ENCODE measurements around the gene CYP4F8. TPM values are rescaled to one million over a fixed set of nuclear protein-coding genes. Genes with fewer than 3 reads are reported as not detected.

CYP4F8 gene
- total RNA-seq, 4 donors from 2014 or later, result not detected

DNA sequence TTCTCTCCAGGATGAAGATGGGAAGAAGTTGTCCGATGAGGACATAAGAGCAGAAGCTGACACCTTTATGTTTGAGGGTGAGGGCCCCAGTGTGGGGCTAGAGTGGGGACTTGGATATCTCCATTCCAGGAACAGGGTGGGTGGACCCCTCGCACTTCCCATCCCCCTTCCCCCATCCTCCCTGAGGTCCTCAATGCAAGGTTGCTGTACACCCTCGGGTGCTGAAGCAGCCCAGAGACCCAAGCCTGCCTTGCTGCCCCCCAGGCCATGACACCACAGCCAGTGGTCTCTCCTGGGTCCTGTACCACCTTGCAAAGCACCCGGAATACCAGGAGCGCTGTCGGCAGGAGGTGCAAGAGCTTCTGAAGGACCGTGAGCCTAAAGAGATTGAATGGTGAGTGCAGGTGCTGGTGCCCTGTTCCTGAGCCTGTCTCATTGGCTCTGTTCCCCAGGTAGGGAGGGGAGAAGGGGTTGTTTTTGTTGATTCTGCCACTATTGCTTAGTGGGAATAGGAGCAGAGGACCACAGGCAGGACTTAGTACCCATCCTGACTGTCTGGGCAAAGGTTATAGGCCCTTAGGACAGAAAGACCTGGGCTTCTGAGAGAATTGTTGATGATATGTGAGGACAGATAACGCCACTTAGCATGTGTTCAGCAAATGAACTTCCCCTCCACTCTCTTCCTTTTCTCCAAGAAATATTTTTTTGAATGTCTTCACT lies 37.7 kb downstream of the CYP4F8 start:
- Histone ChIP-seq H3K4me3 (no peak overlapping the region), H3K9me3 (no peaks in the 10 kb centered on the region), H3K36me3 (no peaks in the 10 kb centered on the region), H3K4me1 (no peaks in the 10 kb centered on the region), H3K27ac (no peak overlapping the region), H3K27me3 (no peaks in the 10 kb centered on the region)
- TF ChIP-seq, protein P1, sequence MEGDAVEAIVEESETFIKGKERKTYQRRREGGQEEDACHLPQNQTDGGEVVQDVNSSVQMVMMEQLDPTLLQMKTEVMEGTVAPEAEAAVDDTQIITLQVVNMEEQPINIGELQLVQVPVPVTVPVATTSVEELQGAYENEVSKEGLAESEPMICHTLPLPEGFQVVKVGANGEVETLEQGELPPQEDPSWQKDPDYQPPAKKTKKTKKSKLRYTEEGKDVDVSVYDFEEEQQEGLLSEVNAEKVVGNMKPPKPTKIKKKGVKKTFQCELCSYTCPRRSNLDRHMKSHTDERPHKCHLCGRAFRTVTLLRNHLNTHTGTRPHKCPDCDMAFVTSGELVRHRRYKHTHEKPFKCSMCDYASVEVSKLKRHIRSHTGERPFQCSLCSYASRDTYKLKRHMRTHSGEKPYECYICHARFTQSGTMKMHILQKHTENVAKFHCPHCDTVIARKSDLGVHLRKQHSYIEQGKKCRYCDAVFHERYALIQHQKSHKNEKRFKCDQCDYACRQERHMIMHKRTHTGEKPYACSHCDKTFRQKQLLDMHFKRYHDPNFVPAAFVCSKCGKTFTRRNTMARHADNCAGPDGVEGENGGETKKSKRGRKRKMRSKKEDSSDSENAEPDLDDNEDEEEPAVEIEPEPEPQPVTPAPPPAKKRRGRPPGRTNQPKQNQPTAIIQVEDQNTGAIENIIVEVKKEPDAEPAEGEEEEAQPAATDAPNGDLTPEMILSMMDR (IDR thresholded peaks at IDR 0.05 in 4 of 5, conservative IDR thresholded peaks at IDR 0.05 in 1 of 5), result no peak
- no peak for TF ChIP-seq POLR2A (IDR thresholded peaks at IDR 0.05)
- intact Hi-C loops (cut with DNase I; ENCODE audit: low total_unique reads) (no loop called here), in situ Hi-C loops (cut with MboI; ENCODE audit: low sequenced_read_pairs in 4 of 4) (no loop called here)
- no peak for DNase-seq
- ATAC-seq, result no peak

DNA sequence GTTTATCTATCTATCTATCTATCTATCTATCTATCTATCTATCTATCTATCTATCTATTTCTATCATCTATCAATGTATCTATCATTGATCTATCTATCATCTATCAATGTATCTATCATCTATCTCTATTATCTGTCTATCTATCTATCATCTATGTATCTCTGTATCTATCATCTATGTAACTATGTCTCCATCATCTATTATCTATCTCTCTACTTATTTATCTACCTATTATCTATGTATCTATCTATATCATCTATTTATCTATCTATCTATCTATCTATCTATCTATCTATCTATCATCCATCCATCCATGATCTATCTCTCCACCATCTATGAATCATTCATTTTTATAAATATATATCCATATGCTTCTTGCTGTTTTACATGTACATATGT lies 41.4 kb downstream of the CYP4F8 start:
- H3K27me3 ChIP-seq, result no peaks in the 10 kb centered on the region
- intact Hi-C loops (cut with DNase I; ENCODE audit: low total_unique reads) (no loop called here), in situ Hi-C loops (cut with MboI; ENCODE audit: low sequenced_read_pairs in 4 of 4) (no loop called here)
- no peaks in the 10 kb centered on the region for H3K36me3 ChIP-seq
- ATAC-seq (no peak), DNase-seq (no peak)
- H3K9me3 ChIP-seq, result no peaks in the 10 kb centered on the region
- no peak overlapping the region for H3K4me3 ChIP-seq
- no peak for TF ChIP-seq POLR2A (IDR thresholded peaks at IDR 0.05)
- TF ChIP-seq, protein P1 (IDR thresholded peaks at IDR 0.05 in 4 of 5, conservative IDR thresholded peaks at IDR 0.05 in 1 of 5), result no peak
- no peaks in the 10 kb centered on the region for H3K4me1 ChIP-seq
- H3K27ac ChIP-seq, result no peak overlapping the region

DNA sequence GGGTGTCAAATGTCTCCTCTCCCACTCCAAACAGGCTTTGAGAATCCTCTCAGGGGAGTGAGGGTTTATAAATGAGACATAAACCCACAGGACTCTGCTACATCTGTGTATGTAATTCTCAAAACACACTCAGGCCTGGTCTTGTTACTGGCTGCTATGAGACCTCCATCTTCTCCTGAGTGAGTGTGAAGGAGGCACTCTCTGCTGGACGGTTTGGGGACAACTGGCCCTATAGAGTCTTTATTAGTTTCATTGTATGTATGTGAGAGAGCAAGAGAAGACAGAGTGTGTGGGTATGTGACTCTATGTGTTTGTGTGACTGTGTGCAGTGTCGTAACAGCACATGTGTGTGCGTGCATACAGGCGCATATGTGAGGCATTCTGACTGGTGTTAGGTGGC lies 48.2 kb downstream of the CYP4F8 start:
- Histone ChIP-seq H3K27me3 (no peaks in the 10 kb centered on the region), H3K4me1 (no peaks in the 10 kb centered on the region), H3K27ac (no peak overlapping the region), H3K9me3 (no peaks in the 10 kb centered on the region), H3K36me3 (no peaks in the 10 kb centered on the region), H3K4me3 (no peak overlapping the region)
- in situ Hi-C loops (cut with MboI; ENCODE audit: low sequenced_read_pairs in 4 of 4), result no loop called here
- intact Hi-C loops (cut with DNase I; ENCODE audit: low total_unique reads), result no loop called here
- DNase-seq, result no peak
- no peak for ATAC-seq
- no peak for TF ChIP-seq POLR2A (IDR thresholded peaks at IDR 0.05)
- TF ChIP-seq, protein P1 (IDR thresholded peaks at IDR 0.05 in 4 of 5, conservative IDR thresholded peaks at IDR 0.05 in 1 of 5), result no peak

DNA sequence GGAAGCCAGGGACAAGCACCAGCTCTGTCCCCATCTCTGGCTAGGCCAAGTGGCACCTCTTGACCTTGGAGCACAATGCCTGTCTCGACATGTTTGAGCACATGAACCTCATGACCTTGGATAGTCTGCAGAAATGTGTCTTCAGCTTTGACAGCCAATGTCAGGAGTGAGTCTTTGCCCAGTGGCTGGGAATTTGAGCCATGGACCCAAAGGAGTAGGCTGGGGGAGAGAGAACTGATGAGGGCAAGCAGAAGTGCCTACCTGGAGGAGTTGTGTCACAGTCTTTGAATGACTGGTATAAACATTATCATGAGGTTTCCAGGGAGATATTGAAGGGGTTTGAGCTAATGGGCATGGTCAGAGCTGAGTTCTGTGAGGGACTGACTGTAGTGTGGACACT lies 51.2 kb downstream of the CYP4F8 start:
- DNase-seq (no peak), ATAC-seq (no peak)
- in situ Hi-C loops (cut with MboI; ENCODE audit: low sequenced_read_pairs in 4 of 4) (no loop called here), intact Hi-C loops (cut with DNase I; ENCODE audit: low total_unique reads) (no loop called here)
- TF ChIP-seq POLR2A (IDR thresholded peaks at IDR 0.05), result no peak
- TF ChIP-seq, protein P1 (IDR thresholded peaks at IDR 0.05 in 4 of 5, conservative IDR thresholded peaks at IDR 0.05 in 1 of 5), result no peak
- Histone ChIP-seq H3K36me3 (no peaks in the 10 kb centered on the region), H3K27ac (no peak overlapping the region), H3K27me3 (no peaks in the 10 kb centered on the region), H3K4me3 (no peak overlapping the region), H3K4me1 (no peaks in the 10 kb centered on the region), H3K9me3 (no peaks in the 10 kb centered on the region)

DNA sequence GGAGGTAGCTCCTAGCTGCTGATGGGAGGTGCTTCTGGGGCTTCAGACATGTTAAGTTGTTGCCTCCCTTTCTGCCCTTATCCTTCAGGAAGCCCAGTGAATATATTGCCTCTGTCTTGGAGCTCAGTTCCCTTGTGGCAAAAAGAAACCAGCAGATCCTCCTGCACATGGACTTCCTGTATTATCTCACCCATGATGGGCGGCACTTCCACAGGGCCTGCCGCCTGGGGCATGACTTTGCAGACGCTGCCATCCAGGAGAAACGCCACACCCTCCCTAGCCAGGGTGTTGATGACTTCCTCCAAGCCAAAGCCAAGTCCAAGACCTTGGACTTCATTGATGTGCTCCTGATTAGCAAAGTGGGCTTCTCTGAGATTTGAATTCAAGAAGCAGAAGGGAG lies 51.9 kb downstream of the CYP4F8 start:
- DNase-seq (peak in 1 of 2 donors; percentile 5), ATAC-seq (no peak)
- intact Hi-C loops (cut with DNase I; ENCODE audit: low total_unique reads), result no loop called here
- in situ Hi-C loops (cut with MboI; ENCODE audit: low sequenced_read_pairs in 4 of 4), result no loop called here
- Histone ChIP-seq H3K27ac (no peak overlapping the region), H3K27me3 (no peaks in the 10 kb centered on the region), H3K4me3 (no peak overlapping the region), H3K9me3 (no peaks in the 10 kb centered on the region), H3K4me1 (no peaks in the 10 kb centered on the region), H3K36me3 (no peaks in the 10 kb centered on the region)
- TF ChIP-seq, protein P1 (IDR thresholded peaks at IDR 0.05 in 4 of 5, conservative IDR thresholded peaks at IDR 0.05 in 1 of 5), result no peak
- TF ChIP-seq POLR2A (IDR thresholded peaks at IDR 0.05), result no peak

All from gastrocnemius medialis (tissue), 4 donors.